ENCODE data around the gene PSMF1. TPM values are rescaled to one million over a fixed set of nuclear protein-coding genes. Genes with fewer than 3 reads are reported as not detected.

PSMF1 gene
- total and polyA plus RNA-seq, 2 of the 13 experiments (the other 11 are each of a cell fraction or from before 2014, with no cell fraction given), result 82.5 to 86.0 TPM

DNA sequence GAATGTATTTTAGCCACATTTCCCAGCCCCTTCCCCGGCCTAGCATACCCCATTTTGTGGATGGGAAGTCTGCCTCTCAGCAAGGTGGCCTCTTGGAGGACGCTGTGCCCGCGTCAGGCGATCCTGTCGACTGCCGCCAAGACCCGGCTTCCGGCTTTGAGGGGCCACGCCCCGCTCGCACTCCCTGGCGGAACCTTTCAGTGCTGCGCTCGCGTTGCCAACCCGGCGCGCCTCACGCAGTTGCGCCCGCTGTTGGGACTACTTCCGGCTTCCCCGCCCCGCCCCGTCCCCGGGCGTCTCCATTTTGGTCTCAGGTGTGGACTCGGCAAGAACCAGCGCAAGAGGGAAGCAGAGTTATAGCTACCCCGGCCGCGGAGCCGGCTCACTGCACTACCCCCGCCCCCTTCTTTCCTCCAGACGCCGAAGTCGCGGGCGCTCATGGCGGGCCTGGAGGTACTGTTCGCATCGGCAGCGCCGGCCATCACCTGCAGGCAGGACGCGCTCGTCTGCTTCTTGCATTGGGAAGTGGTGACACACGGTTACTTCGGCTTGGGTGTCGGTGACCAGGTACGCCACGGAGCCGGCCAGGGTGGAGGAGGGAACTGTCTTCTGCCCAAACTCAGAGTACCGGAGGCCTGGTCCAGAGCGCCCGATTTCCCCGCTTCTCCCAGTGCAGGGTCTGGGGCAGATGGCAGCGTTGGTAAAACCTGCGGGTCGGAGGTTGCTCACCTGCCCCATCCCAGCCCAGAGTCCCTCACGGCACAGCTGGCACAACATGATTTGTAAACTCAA lies at the start of gene PSMF1 (continued):
- TF ChIP-seq PRDM10 (CRISPR knock-in tag; IDR thresholded peaks at IDR 0.05; ENCODE audit: low read depth) (peak; percentile 95), HDAC2 (CRISPR knock-in tag; IDR thresholded peaks at IDR 0.05) (peak; percentile 99), MBNL3 (CRISPR knock-in tag; conservative IDR thresholded peaks at IDR 0.05) (peak; percentile 56; the same call in 1 of the 2 replicates), NFKBIZ (CRISPR knock-in tag; IDR thresholded peaks at IDR 0.05) (peak; percentile 97), ZBTB8A (CRISPR knock-in tag; IDR thresholded peaks at IDR 0.05; ENCODE audit: borderline replicate concordance, low read depth) (peak; percentile 44; the same call in 1 of the 2 replicates), THAP8 (CRISPR knock-in tag; IDR thresholded peaks at IDR 0.05; ENCODE audit: borderline replicate concordance) (no peak; the same call in 1 of the 2 replicates), ZNF143 (CRISPR knock-in tag; IDR thresholded peaks at IDR 0.05) (peak; percentile 81), PRPF4 (IDR thresholded peaks at IDR 0.05; ENCODE audit: low read depth, low read length, poor library complexity, severe bottlenecking) (no peak), ZNF556 (CRISPR knock-in tag; IDR thresholded peaks at IDR 0.05; ENCODE audit: borderline replicate concordance) (peak; percentile 100), FOXA3 (CRISPR knock-in tag; IDR thresholded peaks at IDR 0.05) (peak; percentile 93), CENPT (CRISPR knock-in tag; IDR thresholded peaks at IDR 0.05; ENCODE audit: low read depth) (no peak), FOSL2 (CRISPR knock-in tag; IDR thresholded peaks at IDR 0.05) (peak; percentile 85), HINFP (CRISPR knock-in tag; IDR thresholded peaks at IDR 0.05; ENCODE audit: low read depth) (peak; percentile 97), SP4 (CRISPR knock-in tag; IDR thresholded peaks at IDR 0.05) (peak; percentile 100), KLF12 (CRISPR knock-in tag; IDR thresholded peaks at IDR 0.05; ENCODE audit: borderline replicate concordance) (peak; percentile 100), JDP2 (CRISPR knock-in tag; IDR thresholded peaks at IDR 0.05; ENCODE audit: borderline replicate concordance) (peak; percentile 86; the same call in 1 of the 2 replicates), EHMT2 (IDR thresholded peaks at IDR 0.05; ENCODE audit: borderline replicate concordance, low read depth, low read length) (no peak; the same call in 1 of the 2 replicates)
- TF ChIP-seq, protein P1, sequence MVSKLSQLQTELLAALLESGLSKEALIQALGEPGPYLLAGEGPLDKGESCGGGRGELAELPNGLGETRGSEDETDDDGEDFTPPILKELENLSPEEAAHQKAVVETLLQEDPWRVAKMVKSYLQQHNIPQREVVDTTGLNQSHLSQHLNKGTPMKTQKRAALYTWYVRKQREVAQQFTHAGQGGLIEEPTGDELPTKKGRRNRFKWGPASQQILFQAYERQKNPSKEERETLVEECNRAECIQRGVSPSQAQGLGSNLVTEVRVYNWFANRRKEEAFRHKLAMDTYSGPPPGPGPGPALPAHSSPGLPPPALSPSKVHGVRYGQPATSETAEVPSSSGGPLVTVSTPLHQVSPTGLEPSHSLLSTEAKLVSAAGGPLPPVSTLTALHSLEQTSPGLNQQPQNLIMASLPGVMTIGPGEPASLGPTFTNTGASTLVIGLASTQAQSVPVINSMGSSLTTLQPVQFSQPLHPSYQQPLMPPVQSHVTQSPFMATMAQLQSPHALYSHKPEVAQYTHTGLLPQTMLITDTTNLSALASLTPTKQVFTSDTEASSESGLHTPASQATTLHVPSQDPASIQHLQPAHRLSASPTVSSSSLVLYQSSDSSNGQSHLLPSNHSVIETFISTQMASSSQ (IDR thresholded peaks at IDR 0.05; ENCODE audit: low read depth), result no peak; the same call in 1 of the 2 replicates
- TF ChIP-seq, protein P1 (CRISPR knock-in tag; IDR thresholded peaks at IDR 0.05; ENCODE audit: borderline replicate concordance), result peak; percentile 91
